Lung (tissue), 12 donors: ENCODE results near the gene IL3RA. TPM values are rescaled to one million over a fixed set of nuclear protein-coding genes. Genes with fewer than 3 reads are reported as not detected.
"Not testable (repeated sequence)": the region's sequence is repeated elsewhere in the genome, so short reads cannot be mapped to it uniquely, and the experiment has no call there.

Experiments used
- ATAC-seq: fragments of 200-7000 bp; cut with Tn5 transposase; one replicate; pipeline ENCODE4 v1.9.1; 2020; ENCODE audit warnings: moderate number of reproducible peaks; ENCODE audit not compliant: insufficient read depth, low FRiP score
- DNase-seq, 3 donors: peaks; one replicate each; pipeline ENCODE4 v3.0.0-alpha.2; 2013 to 2017
- H3K27ac ChIP-seq, 2 donors: one replicate each; pipeline ENCODE4 v1.5.1; 2013; ENCODE audit warnings: mild to moderate bottlenecking in 2 of 2, moderate library complexity in 2 of 2, control low read depth in 1 of 2, inconsistent platforms in 1 of 2, low read depth in 1 of 2, low read length in 1 of 2
- H3K27me3 ChIP-seq, 3 donors: one replicate each; pipeline ENCODE4 v1.5.1; 2013; ENCODE audit warnings: low read length in 2 of 3; ENCODE audit not compliant: control insufficient read depth in 3 of 3, insufficient read depth in 3 of 3
- H3K36me3 ChIP-seq, 4 donors: one replicate each; pipeline ENCODE4 v1.5.1; 2013; ENCODE audit warnings: low read length in 4 of 4, mild to moderate bottlenecking in 1 of 4, moderate library complexity in 1 of 4; ENCODE audit not compliant: control insufficient read depth in 4 of 4, insufficient read depth in 4 of 4
- H3K4me1 ChIP-seq, 5 donors: one replicate each; pipeline ENCODE4 v1.5.1; 2013; ENCODE audit warnings: low read length in 5 of 5, mild to moderate bottlenecking in 2 of 5, moderate library complexity in 1 of 5; ENCODE audit not compliant: control insufficient read depth in 5 of 5, insufficient read depth in 5 of 5
- H3K4me3 ChIP-seq: one replicate; pipeline ENCODE4 v1.5.1; 2013; ENCODE audit warnings: mild to moderate bottlenecking, control low read depth, moderate library complexity
- H3K9ac ChIP-seq, 2 donors: one replicate each; pipeline ENCODE4 v1.5.1; 2013; ENCODE audit warnings: low read length in 2 of 2, control low read depth in 1 of 2; ENCODE audit not compliant: insufficient read depth in 1 of 2
- H3K9me3 ChIP-seq, 4 donors: one replicate each; pipeline ENCODE4 v1.5.1; 2013; ENCODE audit warnings: low read length in 3 of 4, mild to moderate bottlenecking in 1 of 4, moderate library complexity in 1 of 4; ENCODE audit not compliant: control insufficient read depth in 4 of 4, insufficient read depth in 3 of 4
- WGBS, 2 donors: extraction: QIAGEN DNeasy Blood & Tissue Kit; methylation state at CpG; one replicate each; pipeline ENCODE4 v1.1.7; 2013; 5-methylcytosine and 5-hydroxymethylcytosine counted together
- polyA plus RNA-seq, 2 donors: library from polyadenylated mRNA; stranded (reverse); fragments of 200-250 nt; gene quantifications; one replicate each; pipeline ENCODE4 v1.2.1, GENCODE V29; 2013
- total RNA-seq, 2 donors: library from RNA; depleted of rRNA in 1 of 2; stranded (reverse); fragments of >200 nt in 1 of 2; gene quantifications; one replicate each; pipeline ENCODE4 v1.2.1, GENCODE V29; 2014 to 2021
- TF ChIP-seq, protein P1 (sequence below): IDR thresholded peaks from 2 replicates; pipeline ENCODE4 v1.5.1; 2012; ENCODE audit warnings: mild to moderate bottlenecking; ENCODE audit errors: control extremely low read depth, extremely low read depth
- donor health status: control.
- donor health status: control.
- donor health status: Bipolar disorder and iron deficiency.
- donor health status: healthy.
- donor health status: DM: yes; HTN: yes; CAD: no.

Gene IL3RA
- total and polyA plus RNA-seq, 4 donors, result 19.2 to 52.2 (median 20.5) TPM

DNA sequence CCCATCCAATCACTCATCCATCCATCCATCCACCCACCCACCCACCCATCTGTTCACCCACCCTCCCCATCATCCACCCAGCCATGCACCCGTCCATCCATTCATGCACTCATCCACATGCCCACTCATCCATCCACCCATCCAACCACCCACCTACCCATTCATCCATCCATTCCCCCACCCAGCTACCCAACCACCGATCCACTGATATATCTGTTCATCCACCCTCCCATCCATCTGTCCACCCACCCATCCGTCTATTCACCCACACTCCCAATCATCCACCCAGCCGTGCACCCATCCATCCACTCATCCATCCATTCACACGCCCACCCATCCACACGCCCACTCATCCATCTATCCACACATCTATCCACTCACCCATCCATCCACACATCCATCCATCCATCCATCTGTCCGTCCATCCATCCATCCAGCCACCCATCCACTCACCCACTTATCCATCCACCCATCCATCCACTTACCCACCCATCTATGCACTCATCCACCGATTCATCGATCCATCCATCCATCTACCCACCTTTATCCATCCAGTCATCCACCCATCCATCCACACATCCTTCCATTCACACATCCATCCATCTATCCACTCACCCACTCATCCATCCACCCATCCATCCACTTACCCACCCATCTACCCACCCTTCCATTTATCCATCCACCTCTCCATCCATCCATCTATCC is 87.7 kb downstream of the IL3RA start:
- WGBS, 2 donors, result 73 to 87% methylated on average over 9 of the region's 9 CpGs
- Histone ChIP-seq H3K4me3 (no peak overlapping the region), H3K27ac (no peak overlapping the region), H3K9me3 (peaks cover 0 to 17% (median 7%) of the 10 kb centered on the region in 4 donors), H3K36me3 (peaks cover 15 to 51% (median 33%) of the 10 kb centered on the region in 4 donors), H3K27me3 (no peaks in the 10 kb centered on the region), H3K9ac (no peak overlapping the region), H3K4me1 (no peaks in the 10 kb centered on the region)
- DNase-seq (no peak), ATAC-seq (no peak)
- TF ChIP-seq, protein P1, sequence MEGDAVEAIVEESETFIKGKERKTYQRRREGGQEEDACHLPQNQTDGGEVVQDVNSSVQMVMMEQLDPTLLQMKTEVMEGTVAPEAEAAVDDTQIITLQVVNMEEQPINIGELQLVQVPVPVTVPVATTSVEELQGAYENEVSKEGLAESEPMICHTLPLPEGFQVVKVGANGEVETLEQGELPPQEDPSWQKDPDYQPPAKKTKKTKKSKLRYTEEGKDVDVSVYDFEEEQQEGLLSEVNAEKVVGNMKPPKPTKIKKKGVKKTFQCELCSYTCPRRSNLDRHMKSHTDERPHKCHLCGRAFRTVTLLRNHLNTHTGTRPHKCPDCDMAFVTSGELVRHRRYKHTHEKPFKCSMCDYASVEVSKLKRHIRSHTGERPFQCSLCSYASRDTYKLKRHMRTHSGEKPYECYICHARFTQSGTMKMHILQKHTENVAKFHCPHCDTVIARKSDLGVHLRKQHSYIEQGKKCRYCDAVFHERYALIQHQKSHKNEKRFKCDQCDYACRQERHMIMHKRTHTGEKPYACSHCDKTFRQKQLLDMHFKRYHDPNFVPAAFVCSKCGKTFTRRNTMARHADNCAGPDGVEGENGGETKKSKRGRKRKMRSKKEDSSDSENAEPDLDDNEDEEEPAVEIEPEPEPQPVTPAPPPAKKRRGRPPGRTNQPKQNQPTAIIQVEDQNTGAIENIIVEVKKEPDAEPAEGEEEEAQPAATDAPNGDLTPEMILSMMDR, result no peak

DNA sequence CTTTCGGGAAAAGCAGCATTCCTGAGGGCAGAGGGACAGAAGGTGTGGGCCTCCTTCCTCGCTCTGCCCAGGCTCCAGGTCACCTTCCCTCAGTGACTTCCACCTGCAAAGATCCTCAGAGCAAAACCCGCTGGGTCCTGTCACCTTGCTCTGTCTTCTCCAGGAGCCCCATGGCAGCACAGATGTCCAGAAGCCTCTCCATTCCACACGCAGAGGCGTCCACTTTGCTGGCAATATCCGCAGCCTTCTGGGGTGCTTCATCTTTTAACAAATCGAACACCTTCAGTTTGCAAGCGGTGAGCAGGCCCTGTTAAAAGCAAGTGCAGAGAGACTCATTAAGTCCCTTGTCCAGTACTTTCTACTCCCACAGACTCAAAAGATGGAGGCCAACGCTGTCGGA is 88.8 kb downstream of the IL3RA start:
- peaks cover 0 to 17% (median 7%) of the 10 kb centered on the region in 4 donors for H3K9me3 ChIP-seq
- H3K9ac ChIP-seq, result no peak overlapping the region
- no peak for ATAC-seq
- H3K36me3 ChIP-seq, result peaks cover 15 to 51% (median 34%) of the 10 kb centered on the region in 4 donors
- H3K4me1 ChIP-seq, result no peaks in the 10 kb centered on the region
- 78 to 85% methylated on average over 10 of the region's 10 CpGs for WGBS, 2 donors
- H3K27ac ChIP-seq, result no peak overlapping the region
- no peaks in the 10 kb centered on the region for H3K27me3 ChIP-seq
- TF ChIP-seq, protein P1, result no peak
- no peak for DNase-seq
- no peak overlapping the region for H3K4me3 ChIP-seq

DNA sequence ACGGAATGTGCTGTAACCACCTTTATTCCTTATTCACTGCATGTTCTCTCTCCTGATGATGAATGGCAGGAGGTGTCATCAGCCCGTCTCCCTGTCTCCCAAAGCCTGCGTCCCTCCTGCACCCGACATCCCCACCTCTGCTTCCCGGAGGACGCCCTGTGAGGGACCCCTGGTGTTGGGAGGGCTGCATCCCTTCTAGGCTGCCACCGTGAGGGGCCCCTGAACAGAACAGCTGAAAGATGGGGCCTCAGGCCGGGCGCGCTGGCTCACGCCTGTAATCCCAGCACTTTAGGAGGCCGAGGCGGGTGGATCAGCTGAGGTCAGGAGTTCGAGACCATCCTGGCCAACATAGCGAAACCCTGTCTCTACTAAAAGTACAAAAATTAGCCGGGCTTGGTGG is 89.7 kb downstream of the IL3RA start:
- ATAC-seq, H3K4me1 ChIP-seq, H3K4me3 ChIP-seq, H3K9ac ChIP-seq, H3K27ac ChIP-seq, DNase-seq, H3K27me3 ChIP-seq: not testable (repeated sequence)
- 88 to 92% methylated on average over 13 to 16 of the region's 16 CpGs for WGBS, 2 donors
- Histone ChIP-seq H3K9me3 (peaks cover 0 to 17% (median 7%) of the 10 kb centered on the region in 4 donors), H3K36me3 (peaks cover 15 to 49% (median 32%) of the 10 kb centered on the region in 4 donors)

DNA sequence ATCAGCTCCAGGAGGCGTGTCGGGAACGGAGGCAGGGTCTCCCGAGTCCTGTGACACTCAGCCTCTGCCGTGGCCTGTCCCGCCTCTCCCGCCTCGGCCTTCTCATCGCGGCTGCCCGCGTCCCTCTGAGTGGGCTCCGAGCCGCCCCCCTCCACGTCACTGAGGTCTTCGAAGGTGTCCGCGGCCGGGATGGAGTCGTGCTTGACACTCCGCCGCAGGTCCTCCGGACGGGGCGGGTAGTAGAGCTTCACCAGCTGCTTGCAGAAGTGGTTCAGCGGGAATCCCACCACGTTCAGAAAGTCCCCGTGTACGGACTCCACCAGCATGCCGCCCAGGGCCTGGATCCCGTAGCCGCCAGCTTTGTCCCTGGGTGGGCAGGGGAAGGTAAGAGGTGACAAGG is 91.2 kb downstream of the IL3RA start:
- no peak for DNase-seq
- no peak for ATAC-seq
- Histone ChIP-seq H3K4me3 (no peak overlapping the region), H3K9ac (no peak overlapping the region), H3K9me3 (peaks cover 0 to 5% (median 1%) of the 10 kb centered on the region in 4 donors), H3K4me1 (no peaks in the 10 kb centered on the region), H3K27ac (no peak overlapping the region), H3K36me3 (peaks cover 13 to 37% (median 25%) of the 10 kb centered on the region in 4 donors), H3K27me3 (no peaks in the 10 kb centered on the region)
- WGBS, 2 donors, result 95 to 97% methylated on average over 32 of the region's 32 CpGs
- TF ChIP-seq, protein P1, result no peak
